ENCODE data around the gene MCTP2. TPM values are rescaled to one million over a fixed set of nuclear protein-coding genes. Genes with fewer than 3 reads are reported as not detected.

The MCTP2 gene
- total RNA-seq, 2 donors from 2014 or later: 262 to 344 TPM

DNA sequence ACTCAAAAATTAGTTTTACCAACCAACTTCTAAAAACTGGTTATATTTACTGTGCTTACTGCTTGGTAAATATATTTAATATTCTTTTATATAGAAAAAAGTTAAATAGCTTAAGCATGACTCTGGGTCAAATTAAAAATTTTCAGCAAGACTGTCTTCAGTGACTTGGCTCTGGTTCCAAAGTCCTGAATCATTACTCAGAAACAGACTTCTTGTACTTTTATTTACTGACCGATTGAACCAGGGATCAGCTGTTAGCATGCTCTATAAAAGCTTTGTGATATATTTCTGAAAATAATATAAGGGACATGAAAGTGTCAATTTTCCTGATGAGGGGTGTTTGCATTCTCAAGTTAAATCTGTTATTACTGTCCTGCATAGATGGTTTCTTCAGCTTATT, 164.3 kb downstream of the MCTP2 start:
- Mint-ChIP-seq H3K27ac (no peak overlapping the region), H3K9me3 (no peaks in the 10 kb centered on the region), H3K4me3 (no peak overlapping the region), H3K36me3 (peaks cover 35% of the 10 kb centered on the region), H3K27me3 (no peaks in the 10 kb centered on the region), H3K4me1 (ENCODE audit: low read depth in 2 of 2) (peaks cover 6 to 18% of the 10 kb centered on the region in 2 donors)
- DNase-seq (ENCODE audit: low spot score): no peak
- no peak for ATAC-seq

DNA sequence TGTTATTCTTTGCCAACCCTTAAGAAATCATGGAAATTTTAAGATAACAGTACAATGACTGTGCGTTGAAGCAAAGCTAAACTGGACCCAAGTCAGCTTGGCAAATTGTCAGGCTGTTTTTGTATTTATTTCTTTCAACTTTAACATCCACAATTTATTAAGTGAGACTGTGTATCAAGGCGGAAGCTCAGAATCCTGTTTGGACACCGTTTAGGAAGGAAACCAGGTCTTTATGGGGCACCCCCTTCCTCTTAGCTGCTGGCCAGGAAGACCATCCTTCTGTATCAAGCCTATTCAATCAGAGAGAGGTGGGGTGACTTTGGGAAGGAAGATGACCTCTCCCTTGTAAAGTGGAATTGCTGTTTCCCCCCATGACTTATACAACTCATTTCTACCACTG, 166.0 kb downstream of the MCTP2 start:
- DNase-seq (ENCODE audit: low spot score) (no peak), ATAC-seq (no peak)
- Mint-ChIP-seq H3K27me3 (no peaks in the 10 kb centered on the region), H3K4me3 (no peak overlapping the region), H3K4me1 (ENCODE audit: low read depth in 2 of 2) (peaks cover 15 to 18% of the 10 kb centered on the region in 2 donors), H3K36me3 (peaks cover 40% of the 10 kb centered on the region), H3K9me3 (no peaks in the 10 kb centered on the region), H3K27ac (peak overlapping the region; percentile 43 to 46)

DNA sequence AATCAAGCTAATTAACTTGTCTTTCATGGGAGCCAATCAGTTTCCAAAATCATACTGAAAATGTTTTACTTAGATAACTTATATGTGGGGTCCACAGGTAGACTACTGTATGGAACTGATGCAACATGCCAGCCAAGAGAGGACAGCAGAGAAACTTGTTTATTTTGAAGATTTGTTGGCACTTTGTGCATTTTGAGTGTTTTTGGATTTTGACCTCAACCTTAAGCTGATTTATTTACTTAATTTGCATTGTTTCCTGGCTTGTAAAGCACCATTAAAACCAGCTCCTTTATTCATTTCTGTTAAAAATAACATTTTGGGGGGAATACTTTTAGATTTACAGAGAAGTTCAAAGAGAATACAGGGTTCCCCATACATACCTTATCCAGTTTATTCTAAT, 166.6 kb downstream of the MCTP2 start:
- Mint-ChIP-seq H3K27me3 (no peaks in the 10 kb centered on the region), H3K27ac (peak overlapping the region; percentile 43 to 46), H3K4me3 (no peak overlapping the region), H3K36me3 (peaks cover 47% of the 10 kb centered on the region), H3K4me1 (ENCODE audit: low read depth in 2 of 2) (peaks cover 21 to 22% of the 10 kb centered on the region in 2 donors), H3K9me3 (no peaks in the 10 kb centered on the region)
- ATAC-seq: no peak
- DNase-seq (ENCODE audit: low spot score): no peak

DNA sequence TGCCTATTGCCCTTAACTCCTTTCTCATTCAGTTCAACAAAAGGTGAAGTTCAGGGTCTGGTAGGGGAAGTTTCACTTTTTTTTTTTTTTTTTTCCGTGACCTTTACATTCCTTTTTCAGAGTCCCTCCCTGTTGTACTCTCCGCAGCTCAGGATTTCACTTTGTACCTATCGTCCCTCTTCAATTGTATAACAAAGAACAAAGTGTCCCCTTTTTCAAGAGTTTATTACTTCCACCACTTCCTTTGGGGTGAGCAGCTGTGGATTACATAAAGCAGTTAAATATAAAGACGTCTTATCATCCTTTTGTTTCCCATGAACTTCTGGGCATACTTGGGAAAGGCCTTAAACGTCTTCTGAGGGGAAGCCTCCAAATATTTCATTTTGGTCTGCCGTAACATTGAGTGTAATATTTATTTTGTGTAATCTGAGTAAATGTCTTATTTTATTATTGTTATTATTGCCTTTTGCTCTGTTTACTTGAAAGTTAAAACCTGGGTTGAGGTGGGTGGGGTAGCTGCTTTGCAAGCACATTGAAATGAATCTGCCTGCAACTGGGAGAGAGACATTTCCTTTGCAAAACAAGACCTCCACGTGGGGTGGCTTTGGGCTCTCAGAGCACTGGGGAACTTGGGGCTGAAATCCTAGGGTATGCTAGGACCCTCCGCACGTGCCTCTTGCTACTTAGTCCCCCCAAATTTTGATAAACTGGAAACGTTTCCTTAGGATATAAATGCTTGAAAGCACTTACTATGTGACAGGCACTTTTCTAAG, 169.4 kb downstream of the MCTP2 start:
- H3K4me3 Mint-ChIP-seq: no peak overlapping the region
- H3K9me3 Mint-ChIP-seq: no peaks in the 10 kb centered on the region
- peaks cover 53% of the 10 kb centered on the region for H3K36me3 Mint-ChIP-seq
- ATAC-seq (no peak), DNase-seq (ENCODE audit: low spot score) (no peak)
- H3K27me3 Mint-ChIP-seq: no peaks in the 10 kb centered on the region
- H3K27ac Mint-ChIP-seq: peak overlapping the region; percentile 36 to 40
- H3K4me1 Mint-ChIP-seq (ENCODE audit: low read depth in 2 of 2): peaks cover 24 to 25% of the 10 kb centered on the region in 2 donors

DNA sequence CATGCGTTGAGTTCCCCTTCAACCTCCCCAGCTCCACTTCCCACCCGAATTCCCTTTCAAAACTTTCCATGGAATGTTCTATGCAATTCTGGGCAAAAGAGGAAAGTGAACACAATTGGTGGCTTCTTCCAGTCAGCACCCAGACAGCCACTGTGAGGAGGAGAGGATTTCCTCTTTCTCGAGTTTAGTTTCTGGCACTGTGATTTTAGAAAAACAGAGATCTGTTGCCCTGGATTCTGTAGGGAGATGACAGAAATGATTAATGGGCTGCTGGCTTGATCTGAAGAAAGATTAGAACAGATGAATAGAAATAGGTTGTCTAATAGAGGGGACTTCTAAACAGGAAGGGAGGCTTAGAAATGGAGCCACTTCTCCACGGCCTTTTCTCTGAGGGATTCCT, 172.0 kb downstream of the MCTP2 start:
- peaks cover 52% of the 10 kb centered on the region for H3K36me3 Mint-ChIP-seq
- H3K4me1 Mint-ChIP-seq (ENCODE audit: low read depth in 2 of 2): peaks cover 24 to 25% of the 10 kb centered on the region in 2 donors
- ATAC-seq: no peak

GRCh38 chr15:94404733-94405283, 173.4 kb downstream of the MCTP2 start:
- ATAC-seq (no peak), DNase-seq (ENCODE audit: low spot score) (no peak)
- Mint-ChIP-seq H3K4me3 (no peak overlapping the region), H3K27ac (peak overlapping the region in 1 of 2 donors; percentile 48), H3K9me3 (no peaks in the 10 kb centered on the region), H3K4me1 (ENCODE audit: low read depth in 2 of 2) (peaks cover 25 to 30% of the 10 kb centered on the region in 2 donors), H3K36me3 (peaks cover 48% of the 10 kb centered on the region), H3K27me3 (no peaks in the 10 kb centered on the region)

More for the DNA sequence above, 172.0 kb downstream of the MCTP2 start:
- Mint-ChIP-seq H3K9me3 (no peaks in the 10 kb centered on the region), H3K27ac (peak overlapping the region; percentile 34 to 40), H3K4me3 (no peak overlapping the region), H3K27me3 (no peaks in the 10 kb centered on the region)
- DNase-seq (ENCODE audit: low spot score): no peak

DNA sequence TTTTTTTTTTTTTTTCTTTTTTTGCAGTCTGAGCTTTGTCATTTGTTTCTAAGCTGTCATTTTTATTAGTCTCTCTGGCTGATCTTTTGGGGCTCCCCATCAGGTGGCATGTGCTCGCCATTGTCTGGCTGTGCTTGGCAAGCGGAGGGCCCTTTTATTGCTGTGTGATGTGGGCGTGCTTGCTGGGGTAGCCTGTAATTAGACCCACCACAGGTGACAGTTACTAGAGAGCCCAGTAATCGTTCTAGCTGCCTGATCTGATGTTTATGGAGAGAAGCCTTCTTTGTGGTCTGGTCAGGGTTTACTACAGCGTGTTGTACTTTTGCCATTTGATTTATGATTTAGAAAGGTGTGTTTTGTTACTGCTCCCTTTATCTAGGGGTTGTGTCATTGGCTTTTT, 179.9 kb downstream of the MCTP2 start:
- H3K9me3 Mint-ChIP-seq: no peaks in the 10 kb centered on the region
- DNase-seq (ENCODE audit: low spot score) (no peak), ATAC-seq (no peak)
- H3K4me1 Mint-ChIP-seq (ENCODE audit: low read depth in 2 of 2): peaks cover 0 to 28% of the 10 kb centered on the region in 2 donors
- H3K27me3 Mint-ChIP-seq: no peaks in the 10 kb centered on the region
- H3K4me3 Mint-ChIP-seq: no peak overlapping the region
- peaks cover 16% of the 10 kb centered on the region for H3K36me3 Mint-ChIP-seq
- H3K27ac Mint-ChIP-seq: peak overlapping the region in 1 of 2 donors; percentile 64

- Mint-ChIP-seq H3K36me3 (peaks cover 11% of the 10 kb centered on the region), H3K4me1 (ENCODE audit: low read depth in 2 of 2) (peaks cover 0 to 28% of the 10 kb centered on the region in 2 donors), H3K4me3 (no peak overlapping the region), H3K27me3 (no peaks in the 10 kb centered on the region), H3K9me3 (no peaks in the 10 kb centered on the region), H3K27ac (peak overlapping the region in 1 of 2 donors; percentile 64)
- ATAC-seq: no peak
- DNase-seq (ENCODE audit: low spot score): no peak
These were observed 180.5 kb downstream of the MCTP2 start for GRCh38 chr15:94411846-94412245.

- Mint-ChIP-seq H3K4me1 (ENCODE audit: low read depth in 2 of 2) (peaks cover 0 to 30% of the 10 kb centered on the region in 2 donors), H3K27me3 (no peaks in the 10 kb centered on the region), H3K27ac (no peak overlapping the region), H3K4me3 (no peak overlapping the region), H3K36me3 (peaks cover 11% of the 10 kb centered on the region), H3K9me3 (no peaks in the 10 kb centered on the region)
- DNase-seq (ENCODE audit: low spot score): no peak
- ATAC-seq: no peak
These were observed 181.8 kb downstream of the MCTP2 start for GRCh38 chr15:94412979-94413746.

GRCh38 chr15:94414916-94415315, 183.6 kb downstream of the MCTP2 start:
- H3K36me3 Mint-ChIP-seq: peaks cover 4% of the 10 kb centered on the region
- no peak overlapping the region for H3K4me3 Mint-ChIP-seq
- DNase-seq (ENCODE audit: low spot score): no peak
- peaks cover 0 to 27% of the 10 kb centered on the region in 2 donors for H3K4me1 Mint-ChIP-seq (ENCODE audit: low read depth in 2 of 2)
- no peaks in the 10 kb centered on the region for H3K9me3 Mint-ChIP-seq
- no peak overlapping the region for H3K27ac Mint-ChIP-seq
- H3K27me3 Mint-ChIP-seq: no peaks in the 10 kb centered on the region
- no peak for ATAC-seq

DNA sequence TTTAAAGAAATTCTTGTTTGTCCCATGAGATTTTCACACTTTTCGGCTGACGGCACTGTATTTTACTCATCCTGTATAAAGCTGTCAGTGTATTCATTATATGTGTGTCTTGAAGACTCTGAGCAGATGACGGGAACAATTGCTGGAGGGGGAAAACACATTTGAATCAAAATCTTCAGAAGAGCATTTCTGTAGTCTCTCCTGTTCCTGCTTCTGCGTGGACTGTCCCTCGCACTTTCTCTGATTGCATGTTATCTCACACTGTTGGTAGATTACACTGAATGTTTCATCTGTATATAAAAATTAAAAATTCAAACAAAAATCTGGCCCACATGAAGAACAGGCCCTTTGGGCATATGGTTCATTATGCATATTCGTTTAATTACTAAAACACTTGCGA, 184.9 kb downstream of the MCTP2 start:
- ATAC-seq: no peak
- H3K27ac Mint-ChIP-seq: no peak overlapping the region

DNA sequence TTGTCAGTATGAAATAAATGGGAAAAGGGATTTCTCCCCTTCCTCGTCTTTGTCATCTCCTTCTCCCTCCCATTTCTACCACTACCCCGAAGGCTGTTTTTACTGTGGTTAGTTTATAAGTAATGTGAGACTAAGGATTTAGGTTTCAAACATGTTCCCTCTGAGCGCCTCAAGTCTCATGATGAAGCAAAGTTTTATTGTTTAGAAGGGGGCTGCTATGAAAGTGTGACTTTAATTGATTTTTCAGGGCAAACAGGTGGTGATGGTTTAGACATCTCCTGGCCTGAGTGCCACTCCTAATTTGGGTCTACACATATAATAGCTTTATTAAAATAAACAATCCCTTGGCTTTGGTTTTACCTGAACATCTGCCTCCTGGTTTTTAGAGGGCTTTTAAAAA, 185.5 kb downstream of the MCTP2 start:
- Mint-ChIP-seq H3K36me3 (peaks cover 4% of the 10 kb centered on the region), H3K9me3 (no peaks in the 10 kb centered on the region), H3K4me1 (ENCODE audit: low read depth in 2 of 2) (peaks cover 8 to 28% of the 10 kb centered on the region in 2 donors), H3K27me3 (no peaks in the 10 kb centered on the region), H3K27ac (no peak overlapping the region), H3K4me3 (no peak overlapping the region)
- no peak for ATAC-seq
- DNase-seq (ENCODE audit: low spot score): no peak

More for the DNA sequence above, 184.9 kb downstream of the MCTP2 start:
- H3K4me3 Mint-ChIP-seq: no peak overlapping the region
- peaks cover 8 to 27% of the 10 kb centered on the region in 2 donors for H3K4me1 Mint-ChIP-seq (ENCODE audit: low read depth in 2 of 2)
- H3K27me3 Mint-ChIP-seq: no peaks in the 10 kb centered on the region
- no peak for DNase-seq (ENCODE audit: low spot score)
- H3K9me3 Mint-ChIP-seq: no peaks in the 10 kb centered on the region
- no peaks in the 10 kb centered on the region for H3K36me3 Mint-ChIP-seq

DNA sequence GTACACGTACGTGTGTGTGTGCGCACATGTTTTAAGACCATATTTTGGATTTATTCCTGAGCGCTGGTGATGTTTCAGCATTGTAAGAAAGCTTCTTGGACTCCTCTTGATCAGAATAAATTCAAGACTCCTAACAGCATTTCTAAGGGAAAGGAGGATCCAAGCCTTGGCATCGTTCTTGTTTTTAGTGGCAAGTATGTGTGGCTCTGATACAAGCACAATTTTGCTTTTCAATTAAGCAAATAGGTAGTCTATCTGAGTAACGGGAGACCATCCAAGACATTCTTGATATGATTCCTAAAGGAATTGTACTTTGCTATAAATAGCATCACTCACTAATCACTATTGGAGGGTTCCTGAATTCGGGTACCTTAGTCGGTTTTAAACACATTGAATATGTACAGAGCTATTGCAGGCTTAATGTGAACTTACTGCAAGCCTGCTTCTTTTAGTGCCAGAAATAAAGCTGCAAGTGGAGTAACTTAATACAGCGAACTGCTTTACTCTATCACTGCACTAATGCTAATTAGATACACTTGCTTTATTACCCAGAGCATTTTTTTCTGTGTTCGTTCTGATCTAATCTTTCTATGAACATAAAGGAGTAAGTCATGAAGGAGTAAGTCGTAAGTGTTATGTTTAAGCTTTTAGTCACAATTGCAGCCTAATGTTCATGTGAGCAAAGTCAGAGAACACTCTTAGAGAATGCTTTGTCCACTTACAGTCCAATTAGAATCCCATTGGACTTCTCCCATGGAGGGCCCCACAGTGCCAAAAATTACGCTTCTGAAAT, 186.3 kb downstream of the MCTP2 start:
- no peak for ATAC-seq
- Mint-ChIP-seq H3K4me3 (no peak overlapping the region), H3K4me1 (ENCODE audit: low read depth in 2 of 2) (peaks cover 12 to 30% of the 10 kb centered on the region in 2 donors), H3K27me3 (no peaks in the 10 kb centered on the region), H3K9me3 (no peaks in the 10 kb centered on the region), H3K27ac (peak overlapping the region in 1 of 2 donors; percentile 63), H3K36me3 (peaks cover 11% of the 10 kb centered on the region)
- no peak for DNase-seq (ENCODE audit: low spot score)
